NCI-H1105 treated with DMSO at 0.1 percent for 48 hours (cell line): ENCODE results near the gene PPP1R37.

Source experiments
- DNase-seq: peaks from one replicate; lab custom pipeline; 2025; lab: John Stamatoyannopoulos, UW

Gene PPP1R37

DNA sequence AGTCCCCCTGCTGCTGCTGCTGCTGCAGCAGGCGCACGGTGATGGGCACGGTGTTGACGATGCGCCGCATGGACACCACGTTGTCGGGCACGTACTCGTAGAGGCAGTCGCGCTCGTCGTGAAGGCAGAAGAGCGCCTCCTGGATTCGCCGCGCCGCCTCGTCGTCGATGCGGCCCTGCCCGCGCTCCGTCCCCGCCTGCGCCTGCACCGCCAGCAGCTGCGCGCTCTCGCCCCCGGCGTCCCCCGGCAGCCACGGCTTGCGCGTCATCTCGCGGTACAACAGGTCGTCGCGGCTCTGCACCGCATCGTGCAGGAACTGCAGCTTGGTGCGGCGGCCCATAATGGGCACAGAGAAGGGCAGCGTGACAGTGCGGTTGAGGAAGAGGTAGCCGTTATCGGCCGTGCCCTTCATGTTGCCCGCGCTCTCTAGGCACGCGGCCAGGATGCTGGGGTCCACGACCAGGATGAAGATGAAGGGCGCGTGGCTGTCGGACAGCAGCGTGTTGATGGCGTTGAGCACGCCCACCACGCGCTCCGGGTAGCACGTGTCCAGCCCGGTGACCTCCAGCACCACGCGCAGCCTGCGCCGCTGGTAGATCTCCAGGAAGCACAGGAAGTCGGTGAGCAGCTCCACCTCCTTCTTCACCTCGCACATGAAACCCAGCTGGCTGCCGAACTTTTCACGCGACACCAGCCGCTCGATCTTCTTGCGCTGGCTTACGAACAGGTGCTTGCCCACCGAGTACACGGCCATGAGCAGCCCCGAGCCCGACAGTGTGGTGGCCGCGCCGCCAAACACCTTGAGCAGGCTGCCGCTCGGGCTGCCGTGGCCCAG, 59.7 kb downstream of the PPP1R37 start:
- DNase-seq, result peak; percentile 49

DNA sequence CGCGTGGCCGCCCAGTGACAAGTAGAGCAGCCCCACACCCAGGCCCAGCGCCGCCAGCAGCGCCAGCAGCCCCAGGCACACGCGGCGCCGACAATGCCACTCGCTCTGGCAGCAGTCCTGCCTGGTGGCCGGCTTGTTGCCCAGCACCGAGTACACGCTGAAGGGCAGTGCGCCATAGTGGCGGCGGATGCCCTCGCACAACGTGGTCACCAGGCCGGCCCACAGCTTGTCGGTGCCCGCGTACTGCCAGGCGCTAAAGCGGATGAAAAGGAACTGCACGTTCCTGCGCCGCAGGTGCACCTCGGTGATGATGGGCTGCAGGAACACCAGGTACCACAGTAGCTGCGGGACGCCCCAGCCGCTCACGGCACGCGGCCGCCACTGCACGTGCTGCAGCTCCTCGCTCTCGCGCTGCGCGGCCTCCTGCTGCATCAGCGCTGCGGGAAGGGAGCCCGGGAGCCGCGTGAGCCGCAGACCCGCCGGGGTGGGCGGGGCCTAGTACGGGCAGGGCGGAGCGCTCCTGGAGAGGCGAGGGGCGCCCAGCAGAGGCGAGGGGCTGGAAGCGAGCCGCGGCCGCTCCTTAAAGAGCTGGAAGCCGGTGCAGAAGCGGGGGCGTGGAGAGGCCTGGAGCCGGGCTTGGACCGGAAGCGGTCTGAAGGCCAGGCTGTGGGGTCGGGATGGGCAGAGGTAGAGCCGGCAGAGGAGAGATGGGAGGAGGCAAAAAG, 60.5 kb downstream of the PPP1R37 start:
- DNase-seq, result peak; percentile 31

DNA sequence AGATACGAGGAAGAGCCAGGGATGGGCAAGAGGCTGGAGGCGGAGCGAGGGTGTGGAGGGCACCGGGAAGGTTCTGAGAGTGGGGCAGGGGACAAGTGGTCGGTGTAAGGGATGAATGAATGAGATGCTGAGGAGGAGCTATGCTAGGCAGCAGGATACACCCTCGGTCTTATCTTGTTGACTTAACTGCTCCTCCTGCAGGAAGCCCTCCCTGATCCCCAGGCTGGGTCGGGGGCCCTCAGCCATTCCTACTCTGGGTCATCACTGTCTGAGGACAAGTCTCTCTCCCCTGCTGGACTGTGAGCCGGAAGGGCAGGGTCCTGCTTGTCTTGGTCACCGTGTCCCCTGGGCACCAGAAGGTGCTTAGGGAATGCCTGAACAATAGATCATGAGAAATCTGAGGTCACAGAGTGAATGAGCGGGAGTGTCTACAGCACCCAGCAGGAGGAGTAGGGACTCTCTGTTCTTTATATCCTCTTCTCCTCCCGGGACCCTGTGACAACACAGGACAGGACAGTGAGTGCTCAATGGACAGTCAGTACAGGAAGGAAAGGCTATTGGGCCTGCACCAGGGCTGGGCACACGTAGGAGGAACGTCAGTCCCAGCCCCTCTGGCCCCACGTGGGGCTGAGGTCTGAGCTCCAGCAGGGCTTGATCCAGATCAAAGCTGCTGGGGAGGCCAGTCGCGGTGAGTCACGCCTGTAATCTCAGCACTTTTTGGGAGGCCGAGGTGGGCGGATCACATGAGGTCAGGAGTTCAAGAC, 61.3 kb downstream of the PPP1R37 start:
- DNase-seq, result no peak

DNA sequence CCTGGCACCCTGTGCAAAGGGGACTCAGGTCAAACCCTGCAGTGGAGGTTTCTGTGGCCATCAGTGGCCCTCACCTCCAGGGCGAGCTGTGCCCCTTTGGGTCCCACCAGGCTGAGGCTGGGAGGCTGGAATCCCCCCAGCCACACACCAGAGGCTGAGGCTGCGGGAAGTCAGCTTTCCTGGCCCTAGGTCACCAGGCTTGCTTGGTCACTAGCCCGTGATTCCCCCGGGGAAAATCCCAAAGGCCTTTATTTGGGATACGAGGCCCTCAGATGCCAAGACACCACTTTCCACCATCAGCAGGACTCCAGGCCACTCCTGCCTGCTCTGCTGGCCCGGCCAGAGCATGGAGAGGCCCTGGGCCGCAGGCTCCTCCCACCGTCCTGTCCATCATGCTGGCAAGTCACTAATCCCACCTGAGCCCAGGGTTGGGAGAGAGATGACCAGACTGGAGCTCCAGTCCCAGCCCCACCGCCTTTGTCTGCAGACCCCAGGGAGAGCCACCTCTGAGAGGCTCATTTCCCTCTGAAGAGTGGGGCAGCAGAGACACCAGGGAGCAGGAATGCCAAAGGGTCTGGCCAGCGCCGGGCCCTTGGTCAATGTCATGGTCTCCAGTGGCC, 63.1 kb downstream of the PPP1R37 start:
- no peak for DNase-seq

DNA sequence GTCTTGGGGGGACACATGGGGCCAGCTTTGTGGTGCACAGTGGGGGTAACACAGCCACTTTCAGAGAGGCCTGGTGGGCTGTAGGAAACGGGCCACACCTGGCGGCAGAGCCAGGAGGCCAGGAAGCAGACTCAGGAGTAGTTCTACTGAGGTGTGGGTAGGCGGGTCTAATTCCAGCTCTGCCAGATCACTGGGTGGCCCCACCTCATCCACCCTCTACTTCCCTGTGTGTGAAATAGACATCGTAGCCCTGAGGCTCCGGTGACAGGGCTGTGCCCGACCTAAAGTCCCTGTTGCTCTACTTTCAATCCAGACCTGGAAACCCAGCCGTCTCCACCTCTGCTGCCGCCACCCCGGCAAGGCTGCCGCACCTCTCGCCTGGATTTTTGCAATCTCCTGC, 63.8 kb downstream of the PPP1R37 start:
- no peak for DNase-seq

DNA sequence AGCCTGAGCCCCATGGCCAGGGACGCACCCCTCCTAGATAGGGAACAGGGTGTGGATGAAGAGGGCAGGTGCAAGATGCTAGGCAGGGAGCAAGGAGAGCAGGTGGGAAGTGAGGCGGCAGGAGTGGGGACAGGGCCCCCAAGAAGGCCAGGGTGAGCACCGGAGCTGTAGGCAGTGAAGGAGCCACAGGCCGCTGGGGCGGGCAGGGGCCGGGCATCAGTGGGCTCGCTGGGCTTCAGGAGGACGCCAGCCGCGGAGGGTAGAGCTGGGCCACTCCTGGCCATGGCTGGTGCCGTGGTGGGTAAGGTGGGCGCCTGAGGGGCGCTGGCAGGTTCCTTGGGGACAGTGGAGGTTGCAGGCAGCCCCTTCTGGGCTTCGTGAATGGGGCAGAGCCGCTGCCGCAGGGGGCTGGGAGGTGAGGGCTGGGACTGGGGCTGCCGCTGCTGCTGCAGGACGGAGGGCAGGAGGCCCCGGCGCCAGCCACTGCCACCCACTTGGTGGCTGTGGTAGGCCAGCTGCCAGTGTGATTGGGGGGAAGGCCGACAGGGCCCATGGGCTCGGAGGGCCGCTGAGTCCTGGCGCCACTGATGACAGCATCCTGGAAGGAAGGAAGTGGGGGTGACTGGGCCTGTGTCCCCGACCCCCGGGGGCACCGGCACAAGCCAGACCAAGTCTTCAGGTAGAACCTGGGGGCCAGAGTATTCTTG, 65.7 kb downstream of the PPP1R37 start:
- DNase-seq, result no peak

DNA sequence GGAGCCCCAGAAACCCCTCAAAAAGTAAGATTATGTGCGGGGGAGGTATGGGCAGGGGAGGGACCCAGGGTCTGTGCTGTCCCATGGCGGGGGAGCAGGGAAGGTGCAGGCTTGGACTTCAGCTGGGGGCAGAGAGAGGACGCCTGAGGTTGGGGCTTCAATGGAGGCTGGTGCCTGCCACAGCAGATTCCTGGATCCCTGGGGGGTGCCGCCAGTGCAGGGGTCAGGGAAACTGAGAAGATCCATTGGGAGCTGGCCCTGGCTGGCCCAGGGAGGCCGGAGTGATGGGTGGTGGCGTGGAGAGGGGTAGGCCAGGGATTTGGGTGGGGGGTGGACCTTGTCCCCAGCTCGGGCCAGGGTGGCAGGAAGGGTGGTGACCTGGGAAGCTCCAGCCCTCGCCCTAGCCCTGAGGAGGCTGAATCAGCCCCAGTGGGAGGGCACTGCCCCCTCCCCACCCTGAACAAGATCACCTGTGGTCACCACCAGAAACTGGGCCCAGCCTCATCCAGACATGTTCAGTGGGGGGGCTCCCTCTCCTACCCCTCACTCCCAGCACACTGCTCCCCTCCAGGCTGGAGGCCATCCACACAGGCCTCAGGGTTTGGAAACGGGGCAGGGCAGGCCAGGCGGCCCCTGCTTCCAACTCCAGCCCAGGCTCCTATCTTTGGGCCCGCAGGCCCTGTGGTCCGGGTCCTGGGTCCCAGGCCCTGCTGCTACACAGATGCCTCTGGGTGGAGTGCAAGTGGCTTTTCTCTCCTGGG, 66.4 kb downstream of the PPP1R37 start:
- DNase-seq, result no peak

DNA sequence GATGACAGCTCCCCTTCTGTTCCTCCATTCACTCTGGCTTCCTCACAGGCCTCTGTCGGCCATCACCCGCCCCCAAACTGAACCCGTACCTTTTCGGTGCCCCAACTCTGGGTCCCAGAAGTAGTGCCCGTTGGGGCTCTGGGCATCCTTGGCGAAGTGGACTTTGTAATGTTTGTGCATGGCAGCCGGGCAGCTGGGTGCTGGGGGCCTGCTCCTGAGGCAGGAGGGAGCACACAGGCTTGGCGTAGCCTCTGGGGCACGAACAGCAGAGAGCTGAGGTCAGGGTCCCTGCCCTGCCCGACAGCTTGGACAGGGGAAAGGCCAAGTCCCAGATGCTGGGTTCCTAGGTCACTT, 67.0 kb downstream of the PPP1R37 start:
- no peak for DNase-seq

DNA sequence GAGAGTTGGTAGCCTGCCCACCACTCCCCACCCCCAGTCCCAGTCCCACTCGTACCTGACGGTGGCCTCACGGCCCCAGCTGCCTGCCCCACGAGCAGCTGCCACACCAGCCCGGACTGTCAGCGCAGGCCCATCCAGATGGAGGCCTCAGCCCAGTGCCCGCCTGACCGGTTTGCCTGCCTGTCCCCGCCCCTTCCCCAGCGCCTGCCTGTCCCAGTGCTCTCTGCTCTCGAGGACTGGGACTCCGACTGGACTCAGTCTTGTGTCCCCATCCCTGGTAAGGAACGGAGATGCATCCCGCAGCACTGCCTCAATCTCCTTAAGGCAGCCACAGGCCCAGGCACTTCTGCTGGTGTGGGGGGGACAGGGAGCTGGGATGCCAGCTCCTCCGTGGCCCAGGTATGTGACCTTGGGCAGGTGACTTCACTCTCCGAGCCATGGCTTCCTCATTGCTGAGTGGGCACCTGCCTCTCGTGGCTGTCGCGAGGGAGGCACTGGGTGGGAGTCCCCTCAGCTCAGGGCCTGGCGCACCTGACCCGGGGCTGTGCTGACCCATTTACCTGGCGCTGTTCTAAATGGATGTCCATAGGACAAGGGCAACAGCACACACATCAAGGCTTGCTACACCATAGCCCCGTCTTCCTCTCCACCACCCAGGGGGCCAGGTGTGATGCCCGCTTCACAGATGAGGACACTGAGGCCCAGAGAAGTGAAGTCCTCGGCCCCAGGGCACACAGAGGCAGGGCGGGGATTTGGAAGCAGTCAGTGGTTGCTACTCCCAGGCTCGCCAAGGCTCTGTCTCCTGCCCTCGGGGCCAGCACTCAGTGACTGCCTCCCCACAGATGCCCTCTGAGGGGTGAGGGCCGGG, 68.1 kb downstream of the PPP1R37 start, which contains the start of gene NKPD1:
Gene NKPD1 (minus strand): TSS at position 113 of the 868 bp plus-strand sequence. CDS start 832 bp downstream, outside the sequence.
- no peak for DNase-seq

DNA sequence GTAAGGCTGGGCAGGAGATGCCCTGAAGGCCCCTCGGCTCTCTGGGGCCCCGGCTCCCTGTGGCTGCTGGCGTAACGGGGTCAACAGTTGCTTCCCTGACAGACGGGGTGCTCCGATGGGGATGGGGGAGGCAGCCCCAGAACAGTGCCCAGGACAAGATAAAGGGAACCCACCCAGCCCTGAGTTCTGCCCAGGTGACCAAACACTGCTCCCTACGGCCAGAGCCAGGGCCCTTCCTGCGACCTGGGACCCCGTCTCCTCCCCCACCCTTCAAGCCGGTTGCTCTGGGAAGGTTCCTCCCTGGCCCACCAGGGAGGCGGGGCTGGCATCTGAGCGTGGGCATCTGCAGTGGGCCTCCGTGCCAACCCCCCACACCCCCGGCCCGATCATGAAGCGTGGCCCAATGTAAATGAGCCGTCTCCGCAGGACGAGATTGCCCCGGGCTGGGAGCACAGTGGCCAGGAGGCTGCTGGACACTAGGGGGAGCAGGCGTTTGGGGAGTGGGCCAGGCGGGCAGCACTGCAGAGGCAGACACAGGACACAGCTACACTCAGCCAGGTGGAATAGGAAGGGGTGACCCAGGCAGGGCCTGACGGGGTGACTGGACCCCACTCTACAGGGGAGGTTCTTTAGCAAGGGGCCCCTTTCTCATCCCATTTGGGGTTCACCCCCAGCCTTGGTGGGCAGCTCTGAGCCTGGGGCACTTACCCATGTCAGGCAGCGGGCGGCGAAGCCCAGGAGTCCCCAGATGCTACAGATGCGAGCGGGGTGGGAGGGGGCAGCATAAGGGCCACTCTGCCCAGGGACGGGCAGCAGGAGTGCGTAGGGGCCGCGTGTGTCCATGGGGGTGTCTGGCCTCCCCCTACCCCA, 69.0 kb downstream of the PPP1R37 start:
- DNase-seq, result no peak

DNA sequence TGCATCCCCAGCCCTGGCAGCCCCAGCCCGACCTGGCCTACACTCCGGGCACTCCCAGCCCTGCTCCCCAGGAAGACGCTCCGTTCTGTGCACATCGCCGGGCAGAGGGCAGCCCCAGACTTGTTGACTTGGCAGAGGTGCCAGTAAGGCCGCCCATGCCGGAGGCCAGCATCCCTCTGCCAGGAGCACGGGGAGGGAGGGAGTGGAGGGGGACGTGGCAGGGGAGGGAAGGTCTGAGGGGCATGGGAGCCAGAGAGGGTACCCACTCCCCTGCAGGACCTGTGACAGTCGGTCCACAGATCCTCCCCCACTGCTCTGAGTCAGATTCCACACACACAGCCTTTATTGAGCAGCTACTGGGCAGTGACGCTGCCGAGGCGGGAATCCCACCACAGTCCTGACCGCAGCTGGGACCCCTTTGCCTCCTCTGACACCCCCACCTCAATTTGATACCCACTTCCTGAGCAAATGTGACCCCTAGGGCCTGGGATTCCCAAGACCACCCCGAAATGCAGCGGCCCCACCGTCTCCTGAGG, 69.7 kb downstream of the PPP1R37 start:
- peak; percentile 65 for DNase-seq

DNA sequence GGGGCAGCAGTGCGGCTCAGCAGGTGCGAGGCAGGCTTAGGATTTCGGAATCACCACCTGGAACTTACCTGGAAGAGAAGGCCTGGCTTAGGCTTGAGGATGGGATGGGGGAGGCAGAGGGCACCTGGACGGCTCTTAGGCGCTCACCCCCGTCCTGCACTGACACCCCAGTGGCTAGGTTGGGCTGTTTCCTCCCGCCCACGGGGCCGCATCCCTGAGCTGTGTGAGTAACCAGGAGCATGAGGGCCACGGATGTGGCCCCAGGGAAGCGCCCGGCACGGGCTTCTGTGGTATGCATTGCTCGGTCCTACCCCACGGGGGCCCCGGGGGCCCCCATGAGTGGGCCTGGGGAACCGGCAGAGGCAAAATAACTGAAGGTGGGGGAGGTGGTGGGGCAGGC, 70.2 kb downstream of the PPP1R37 start:
- no peak for DNase-seq

DNA sequence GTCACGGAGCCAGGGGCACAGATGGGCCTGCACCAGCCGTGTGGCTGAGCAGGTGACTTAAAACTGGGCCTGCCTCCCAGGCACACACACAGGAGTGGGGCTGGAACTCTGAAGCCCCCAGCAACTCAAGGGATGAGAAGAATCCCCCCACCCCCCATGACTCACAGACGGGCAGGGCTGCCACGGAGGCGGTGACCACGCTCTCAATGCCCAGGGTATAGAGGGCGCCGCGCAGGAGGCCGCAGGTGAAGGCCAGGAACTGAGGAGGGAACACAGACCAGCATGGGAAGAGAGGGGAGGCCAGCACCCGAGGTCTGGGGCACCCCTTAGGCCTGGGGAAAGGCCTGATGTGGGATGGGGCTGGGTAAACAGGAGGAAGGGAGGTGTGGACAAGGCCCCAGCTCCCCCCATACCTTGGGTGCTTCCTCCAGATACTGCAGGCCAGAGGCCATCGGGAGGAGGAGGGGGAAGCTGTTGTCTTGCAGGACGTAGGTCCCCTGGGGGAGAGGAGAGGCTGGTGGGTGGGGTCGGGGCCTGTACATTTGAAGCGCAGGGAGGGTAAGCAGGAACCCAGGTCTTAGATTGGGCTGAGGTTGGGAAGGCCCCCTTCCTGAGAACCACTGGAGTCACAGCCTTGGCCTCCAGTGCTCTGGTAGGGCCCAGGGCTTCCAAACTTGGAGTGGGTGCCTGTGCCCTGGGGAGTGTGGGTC, 70.9 kb downstream of the PPP1R37 start:
- DNase-seq, result no peak

DNA sequence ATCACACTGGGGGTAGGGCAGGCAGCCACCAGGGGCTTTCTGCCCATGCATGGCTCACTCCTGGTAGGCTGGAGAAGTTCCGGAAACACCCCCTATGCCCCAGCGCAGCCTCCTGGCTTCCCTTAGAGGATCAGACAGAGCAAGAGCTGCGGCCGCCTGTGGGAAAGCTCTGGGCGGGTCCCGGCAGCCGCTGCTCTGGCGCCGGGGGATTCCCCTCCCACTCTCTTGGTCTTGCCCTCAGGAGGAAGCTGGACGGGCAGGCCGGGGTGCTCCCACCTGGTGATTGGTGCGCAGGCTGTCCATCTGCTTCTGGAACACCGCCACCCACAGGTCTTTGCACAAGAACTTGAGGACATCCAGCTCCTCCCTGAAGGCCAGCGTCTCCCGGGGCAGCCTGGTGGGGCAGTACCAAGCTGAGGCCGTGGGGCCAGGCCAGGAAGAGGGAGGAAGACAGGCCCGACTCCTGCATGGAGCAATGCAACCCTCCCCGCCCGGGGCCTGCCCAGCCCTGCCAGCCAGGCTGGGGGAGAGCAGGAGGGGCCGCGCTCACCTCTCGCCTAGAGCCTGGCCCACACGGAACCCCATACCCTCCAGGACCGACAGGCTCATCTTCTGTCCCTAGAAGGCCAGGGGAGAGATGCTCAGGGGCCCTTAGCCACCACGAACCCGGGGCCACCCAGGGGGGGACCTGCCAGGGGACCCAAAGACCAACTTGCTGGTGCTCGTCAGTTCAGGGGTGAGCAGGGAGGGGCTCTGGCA, 71.8 kb downstream of the PPP1R37 start:
- no peak for DNase-seq

DNA sequence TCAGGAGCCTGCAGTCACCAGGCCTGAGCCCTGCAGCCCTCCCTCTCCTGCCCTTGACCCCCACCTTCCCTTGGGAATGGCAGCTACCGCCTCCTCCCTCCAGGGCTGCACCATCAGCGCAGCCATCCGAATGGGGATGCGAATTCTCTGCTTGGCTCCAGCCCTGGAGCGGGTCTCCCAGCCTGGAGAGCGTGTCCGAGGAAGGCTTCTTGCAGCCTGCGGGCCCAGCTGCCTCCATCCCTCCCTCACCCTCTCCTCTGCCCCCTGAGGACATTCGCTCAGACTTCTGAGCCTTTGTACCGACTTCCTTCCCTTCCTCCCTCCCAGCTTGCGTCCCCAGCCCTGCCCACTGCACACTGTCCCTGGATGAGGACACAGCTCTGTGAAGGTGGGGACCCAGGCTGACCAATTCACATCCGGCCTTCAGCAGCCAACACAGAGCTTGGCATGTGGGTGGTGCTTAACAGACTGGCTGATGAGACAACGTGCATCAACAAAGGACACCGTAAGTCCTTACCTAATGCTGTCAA, 73.8 kb downstream of the PPP1R37 start:
- no peak for DNase-seq

DNA sequence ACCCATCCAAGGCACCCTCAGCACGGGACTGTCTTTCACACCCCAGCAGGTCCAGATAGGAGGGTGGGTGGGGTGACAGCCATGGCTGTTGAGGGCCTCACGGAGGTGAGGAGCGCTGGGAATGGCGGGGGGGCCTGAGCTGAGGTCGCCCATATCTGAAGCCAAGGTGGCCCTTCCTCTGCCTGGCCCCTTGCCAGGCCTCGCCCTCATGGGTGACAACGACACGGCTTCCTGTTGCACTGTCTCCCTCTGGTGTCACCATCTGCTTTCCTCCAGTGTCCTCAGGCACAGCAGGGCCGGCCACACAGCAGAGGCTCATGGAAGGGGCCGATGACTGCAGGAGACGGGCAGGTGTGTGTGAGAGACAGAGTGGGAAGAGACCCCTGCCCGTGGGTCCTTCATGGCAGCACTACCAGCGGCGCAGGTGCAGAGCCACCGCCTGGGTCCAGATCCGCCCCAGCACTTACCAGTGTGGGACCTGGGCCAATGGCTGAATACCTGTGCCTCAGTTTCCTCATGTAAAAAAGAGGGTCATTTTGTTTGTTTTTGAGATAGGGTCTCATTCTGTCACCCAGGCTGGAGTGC, 75.9 kb downstream of the PPP1R37 start:
- no peak for DNase-seq

DNA sequence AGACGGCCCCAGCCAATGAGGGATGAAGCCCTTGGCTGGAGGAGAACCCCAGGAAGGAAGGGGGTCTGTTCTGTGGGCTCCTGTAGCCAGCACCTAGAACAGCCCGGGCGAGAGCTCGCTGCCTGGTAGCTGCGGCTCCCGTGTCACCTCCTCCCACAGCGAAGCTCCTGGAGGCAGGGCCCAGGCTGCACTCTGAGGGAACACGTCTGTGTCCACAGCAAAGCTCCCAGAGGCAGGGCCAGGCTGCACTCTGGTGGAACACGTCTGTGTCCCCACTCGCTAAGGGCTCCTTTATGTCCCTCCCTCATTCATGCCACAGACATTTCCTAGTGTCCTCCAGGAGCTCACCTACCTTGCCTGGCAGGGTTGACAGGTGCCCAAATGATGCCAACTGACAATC, 76.6 kb downstream of the PPP1R37 start:
- DNase-seq, result no peak
